T-helper 17 cell (primary cell): ENCODE measurements around the gene AFF1. TPM values are rescaled to one million over a fixed set of nuclear protein-coding genes. Genes with fewer than 3 reads are reported as not detected.

Experiments
- ATAC-seq: fragments of 150-1000 bp; cut with Tn5 transposase; 2 replicates; pipeline ENCODE4 v1.10.0; 2021; ENCODE audit warnings: mild to moderate bottlenecking, moderate library complexity
- DNase-seq, 3 donors: peaks; one replicate each; pipeline versions ENCODE4 v3.0.0 to v3.0.0-alpha.2; 2020 to 2021
- H3K9me3 ChIP-seq: one replicate; pipeline ENCODE4 v1.7.0; 2013; ENCODE audit warnings: low read length, mild to moderate bottlenecking; ENCODE audit not compliant: control insufficient read depth, poor library complexity, severe bottlenecking
- H3K27ac Mint-ChIP-seq: one replicate; pipeline ENCODE4 v1.8.0; 2022; ENCODE audit warnings: mild to moderate bottlenecking, moderate library complexity, mixed read lengths
- H3K27me3 Mint-ChIP-seq: one replicate; pipeline ENCODE4 v1.8.0; 2022; ENCODE audit warnings: mixed read lengths
- H3K36me3 Mint-ChIP-seq: one replicate; pipeline ENCODE4 v1.8.0; 2022; ENCODE audit warnings: low read depth, mixed read lengths
- H3K4me1 Mint-ChIP-seq: one replicate; pipeline ENCODE4 v1.8.0; 2022; ENCODE audit warnings: mild to moderate bottlenecking, mixed read lengths
- H3K4me3 Mint-ChIP-seq: one replicate; pipeline ENCODE4 v1.8.0; 2022; ENCODE audit warnings: mild to moderate bottlenecking, moderate library complexity, mixed read lengths
- total RNA-seq, 4 donors: library from RNA in 2 of 4; stranded (reverse) in 2 of 4; gene quantifications; one replicate each; pipeline ENCODE4 v1.2.3 and lab custom pipeline; 2022 to 2026

AFF1 gene, protein sequence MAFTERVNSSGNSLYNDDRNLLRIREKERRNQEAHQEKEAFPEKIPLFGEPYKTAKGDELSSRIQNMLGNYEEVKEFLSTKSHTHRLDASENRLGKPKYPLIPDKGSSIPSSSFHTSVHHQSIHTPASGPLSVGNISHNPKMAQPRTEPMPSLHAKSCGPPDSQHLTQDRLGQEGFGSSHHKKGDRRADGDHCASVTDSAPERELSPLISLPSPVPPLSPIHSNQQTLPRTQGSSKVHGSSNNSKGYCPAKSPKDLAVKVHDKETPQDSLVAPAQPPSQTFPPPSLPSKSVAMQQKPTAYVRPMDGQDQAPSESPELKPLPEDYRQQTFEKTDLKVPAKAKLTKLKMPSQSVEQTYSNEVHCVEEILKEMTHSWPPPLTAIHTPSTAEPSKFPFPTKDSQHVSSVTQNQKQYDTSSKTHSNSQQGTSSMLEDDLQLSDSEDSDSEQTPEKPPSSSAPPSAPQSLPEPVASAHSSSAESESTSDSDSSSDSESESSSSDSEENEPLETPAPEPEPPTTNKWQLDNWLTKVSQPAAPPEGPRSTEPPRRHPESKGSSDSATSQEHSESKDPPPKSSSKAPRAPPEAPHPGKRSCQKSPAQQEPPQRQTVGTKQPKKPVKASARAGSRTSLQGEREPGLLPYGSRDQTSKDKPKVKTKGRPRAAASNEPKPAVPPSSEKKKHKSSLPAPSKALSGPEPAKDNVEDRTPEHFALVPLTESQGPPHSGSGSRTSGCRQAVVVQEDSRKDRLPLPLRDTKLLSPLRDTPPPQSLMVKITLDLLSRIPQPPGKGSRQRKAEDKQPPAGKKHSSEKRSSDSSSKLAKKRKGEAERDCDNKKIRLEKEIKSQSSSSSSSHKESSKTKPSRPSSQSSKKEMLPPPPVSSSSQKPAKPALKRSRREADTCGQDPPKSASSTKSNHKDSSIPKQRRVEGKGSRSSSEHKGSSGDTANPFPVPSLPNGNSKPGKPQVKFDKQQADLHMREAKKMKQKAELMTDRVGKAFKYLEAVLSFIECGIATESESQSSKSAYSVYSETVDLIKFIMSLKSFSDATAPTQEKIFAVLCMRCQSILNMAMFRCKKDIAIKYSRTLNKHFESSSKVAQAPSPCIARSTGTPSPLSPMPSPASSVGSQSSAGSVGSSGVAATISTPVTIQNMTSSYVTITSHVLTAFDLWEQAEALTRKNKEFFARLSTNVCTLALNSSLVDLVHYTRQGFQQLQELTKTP
- 100 to 1,000 TPM; 105 to 121 TPM for total RNA-seq
- total RNA-seq (lab: John Stamatoyannopoulos, UW) = 122 to 159 reads per million in 2 donors

DNA sequence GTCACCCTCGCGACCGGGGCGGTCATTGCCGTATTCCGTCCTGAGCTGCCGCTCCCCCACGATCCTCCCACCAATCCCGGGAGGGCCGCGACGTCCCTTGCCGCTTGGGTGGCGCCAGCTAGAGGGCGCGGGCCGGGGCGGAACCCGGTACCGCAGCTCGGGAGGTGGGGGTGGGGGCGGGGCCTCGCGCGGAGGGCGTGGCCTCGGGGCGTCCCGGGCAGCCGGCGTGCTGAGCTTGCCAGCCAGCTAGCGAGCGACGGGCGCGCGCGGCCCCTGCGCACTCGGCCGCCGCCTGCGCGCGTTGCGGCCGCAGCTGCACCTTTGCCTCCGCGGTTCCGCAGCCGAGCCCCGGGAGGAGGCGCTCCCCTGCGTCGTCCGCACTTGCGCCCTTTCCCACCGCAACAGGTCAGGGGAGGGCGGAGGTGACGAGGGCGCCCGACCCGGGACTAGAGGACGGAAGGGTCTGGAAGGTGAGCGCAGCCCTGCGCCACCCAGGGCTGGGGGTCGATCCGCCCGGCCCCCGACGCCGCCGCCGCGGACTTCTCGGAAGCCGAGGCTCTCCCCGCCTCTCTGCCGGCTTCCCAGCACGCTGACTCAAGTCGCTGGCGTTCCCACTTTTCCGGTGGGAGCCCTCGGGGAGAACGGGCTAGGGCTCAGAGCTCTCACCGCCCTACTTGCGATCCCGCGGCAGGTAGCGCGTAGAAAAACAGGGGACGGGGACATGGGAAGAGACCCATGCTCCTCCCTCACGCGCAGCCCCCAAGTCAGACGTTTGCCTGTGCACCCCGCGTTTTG is at the start of gene AFF1:
AFF1 (plus strand) TSS at position 241 of the 795 bp plus-strand sequence. CDS start 13,523 bp downstream, outside the sequence.
- no peaks in the 10 kb centered on the region for H3K9me3 ChIP-seq
- ATAC-seq (peak; percentile 77), DNase-seq (peak; percentile 77 to 89 (median 87))
- peak within 1 kb of the TSS; percentile 99 for H3K27ac Mint-ChIP-seq
- H3K36me3 Mint-ChIP-seq = peaks cover 8% of the 10 kb centered on the region
- peaks cover 36% of the 10 kb centered on the region for H3K4me1 Mint-ChIP-seq
- H3K27me3 Mint-ChIP-seq = no peaks in the 10 kb centered on the region
- peak within 1 kb of the TSS; percentile 97 for H3K4me3 Mint-ChIP-seq

GRCh38 chr4:86890790-86891189 is 44.0 kb upstream of the AFF1 start:
- DNase-seq = no peak
- Mint-ChIP-seq H3K27ac (no peak overlapping the region), H3K4me1 (peaks cover 4% of the 10 kb centered on the region), H3K27me3 (peaks cover 6% of the 10 kb centered on the region), H3K4me3 (peak overlapping the region; percentile 39), H3K36me3 (peaks cover 6% of the 10 kb centered on the region)
- no peak for ATAC-seq
- H3K9me3 ChIP-seq = no peaks in the 10 kb centered on the region

DNA sequence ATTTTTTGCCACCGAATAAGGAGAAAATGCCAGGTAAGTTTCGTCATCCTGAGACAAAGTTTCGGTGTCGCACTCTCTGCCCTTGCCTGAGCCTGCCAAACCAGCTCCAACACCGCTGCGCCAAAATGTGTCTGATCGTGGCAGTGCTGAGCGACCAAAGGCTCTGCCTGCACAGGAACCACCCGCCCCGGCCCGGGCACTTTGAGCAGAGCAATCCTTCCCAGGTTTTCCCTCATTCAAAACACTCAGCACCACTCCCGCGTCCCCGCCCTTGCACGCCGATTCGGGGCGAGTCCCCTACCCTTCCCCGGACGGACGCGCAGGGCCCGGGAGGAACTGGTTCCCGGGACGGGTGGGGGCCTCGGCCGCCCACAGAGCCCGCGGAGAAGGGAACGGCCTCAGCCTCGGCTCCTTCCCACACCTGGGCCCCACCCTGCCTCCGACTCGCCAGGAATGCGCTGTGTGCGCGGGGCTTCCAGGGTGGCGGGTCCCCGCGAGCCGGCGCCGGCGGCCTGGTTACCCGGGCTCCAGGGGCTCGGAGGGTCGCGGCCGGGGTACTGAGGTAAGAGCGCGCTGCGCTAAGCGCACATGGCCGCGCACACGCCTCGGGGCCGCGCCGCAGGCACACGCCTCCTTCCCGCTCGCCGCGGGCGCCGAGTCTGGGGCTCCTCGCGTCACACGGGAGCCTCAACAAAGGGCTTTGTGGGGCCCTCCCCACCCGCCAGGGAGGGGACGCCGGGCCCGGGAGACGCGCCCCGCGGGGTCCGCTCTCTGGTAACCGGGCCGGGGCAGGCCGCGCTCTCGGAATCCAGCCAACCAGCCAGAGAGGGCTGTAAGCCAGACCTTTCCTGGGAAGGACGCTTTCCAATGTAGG is 42.8 kb upstream of the AFF1 start, which contains the start of gene C4orf36:
C4orf36 (minus strand) TSS at position 661 of the 874 bp plus-strand sequence. CDS start 902 bp downstream, outside the sequence.
- Mint-ChIP-seq H3K27me3 (peaks cover 6% of the 10 kb centered on the region), H3K4me1 (peaks cover 4% of the 10 kb centered on the region), H3K27ac (no peak within 1 kb of the TSS), H3K36me3 (peaks cover 6% of the 10 kb centered on the region), H3K4me3 (peak within 1 kb of the TSS; percentile 86)
- peak; percentile 81 for ATAC-seq
- no peaks in the 10 kb centered on the region for H3K9me3 ChIP-seq
- DNase-seq = peak; percentile 12 to 18 (median 16)

GRCh38 chr4:86892636-86892960 is 42.2 kb upstream of the AFF1 start:
- H3K9me3 ChIP-seq = no peaks in the 10 kb centered on the region
- peaks cover 6% of the 10 kb centered on the region for H3K27me3 Mint-ChIP-seq
- H3K4me3 Mint-ChIP-seq = peak overlapping the region; percentile 86
- DNase-seq = no peak
- H3K36me3 Mint-ChIP-seq = peaks cover 6% of the 10 kb centered on the region
- no peak overlapping the region for H3K27ac Mint-ChIP-seq
- ATAC-seq = peak; percentile 39
- H3K4me1 Mint-ChIP-seq = peaks cover 4% of the 10 kb centered on the region

- Mint-ChIP-seq H3K27me3 (peaks cover 6% of the 10 kb centered on the region), H3K4me1 (peaks cover 4% of the 10 kb centered on the region), H3K27ac (no peak overlapping the region), H3K4me3 (peak overlapping the region; percentile 86), H3K36me3 (peaks cover 4% of the 10 kb centered on the region)
- ATAC-seq (no peak), DNase-seq (no peak)
- no peaks in the 10 kb centered on the region for H3K9me3 ChIP-seq
Observed at GRCh38 chr4:86893136-86893535, 41.7 kb upstream of the AFF1 start.

GRCh38 chr4:86894455-86894854 is 40.4 kb upstream of the AFF1 start:
- peaks cover 6% of the 10 kb centered on the region for H3K27me3 Mint-ChIP-seq
- H3K9me3 ChIP-seq = no peaks in the 10 kb centered on the region
- peaks cover 4% of the 10 kb centered on the region for H3K4me1 Mint-ChIP-seq
- H3K4me3 Mint-ChIP-seq = no peak overlapping the region
- ATAC-seq (no peak), DNase-seq (no peak)
- no peak overlapping the region for H3K27ac Mint-ChIP-seq
- peaks cover 2% of the 10 kb centered on the region for H3K36me3 Mint-ChIP-seq

DNA sequence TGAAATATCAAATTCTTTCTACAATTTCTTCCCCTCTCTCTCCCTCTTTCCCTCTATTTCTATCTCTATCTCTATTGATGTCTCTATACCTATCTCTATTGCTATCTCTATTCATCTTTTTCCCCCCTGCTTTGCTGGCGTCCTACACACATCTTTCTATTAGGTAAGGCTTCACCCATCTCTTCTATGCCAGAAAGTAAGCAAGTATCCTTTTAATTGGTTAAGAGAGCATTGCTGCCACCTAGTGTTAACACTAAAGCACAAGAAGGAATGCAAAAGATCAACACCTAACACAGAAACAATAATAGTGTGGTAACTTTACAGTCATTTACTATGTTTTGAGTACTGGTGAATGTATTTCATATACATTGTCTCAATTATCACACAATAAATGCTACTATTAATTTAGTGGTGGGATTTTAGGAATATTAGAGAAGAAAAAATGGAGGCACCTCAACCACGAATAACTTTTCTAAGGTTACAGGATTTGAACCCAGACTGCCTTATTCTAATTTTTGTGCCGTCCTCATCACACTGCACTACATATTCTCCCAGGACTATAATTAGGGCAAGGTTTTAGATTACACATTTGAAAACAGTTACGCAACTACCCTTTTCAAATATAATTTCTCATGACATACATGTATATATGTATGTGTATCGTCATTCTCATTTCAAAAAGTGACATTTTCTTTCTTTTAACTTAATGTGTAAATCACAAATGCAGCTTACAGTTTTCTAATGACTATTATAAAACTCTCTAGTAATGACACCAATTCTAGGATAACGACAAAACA is 38.9 kb upstream of the AFF1 start:
- H3K9me3 ChIP-seq = no peaks in the 10 kb centered on the region
- peak; percentile 62 for ATAC-seq
- peaks cover 4% of the 10 kb centered on the region for H3K4me1 Mint-ChIP-seq
- H3K36me3 Mint-ChIP-seq = no peaks in the 10 kb centered on the region
- no peak overlapping the region for H3K27ac Mint-ChIP-seq
- no peak for DNase-seq
- H3K4me3 Mint-ChIP-seq = no peak overlapping the region
- H3K27me3 Mint-ChIP-seq = peaks cover 2% of the 10 kb centered on the region

GRCh38 chr4:86896596-86896995 is 38.2 kb upstream of the AFF1 start:
- peaks cover 4% of the 10 kb centered on the region for H3K4me1 Mint-ChIP-seq

GRCh38 chr4:86898562-86898961 is 36.2 kb upstream of the AFF1 start:
- no peak overlapping the region for H3K4me3 Mint-ChIP-seq
- no peak overlapping the region for H3K27ac Mint-ChIP-seq

More at GRCh38 chr4:86896596-86896995, 38.2 kb upstream of the AFF1 start:
- ATAC-seq (no peak), DNase-seq (no peak)
- H3K27me3 Mint-ChIP-seq = no peaks in the 10 kb centered on the region
- H3K9me3 ChIP-seq = no peaks in the 10 kb centered on the region
- peaks cover under 1% of the 10 kb centered on the region for H3K36me3 Mint-ChIP-seq
- H3K27ac Mint-ChIP-seq = no peak overlapping the region
- no peak overlapping the region for H3K4me3 Mint-ChIP-seq

GRCh38 chr4:86901864-86902263 is 32.9 kb upstream of the AFF1 start:
- Mint-ChIP-seq H3K4me3 (no peak overlapping the region), H3K36me3 (peaks cover 4% of the 10 kb centered on the region), H3K27ac (no peak overlapping the region), H3K4me1 (peaks cover 2% of the 10 kb centered on the region), H3K27me3 (no peaks in the 10 kb centered on the region)
- DNase-seq = no peak
- no peaks in the 10 kb centered on the region for H3K9me3 ChIP-seq
- ATAC-seq = no peak

More at GRCh38 chr4:86898562-86898961, 36.2 kb upstream of the AFF1 start:
- ATAC-seq = no peak
- Mint-ChIP-seq H3K27me3 (no peaks in the 10 kb centered on the region), H3K36me3 (peaks cover 4% of the 10 kb centered on the region), H3K4me1 (no peaks in the 10 kb centered on the region)
- no peak for DNase-seq
- H3K9me3 ChIP-seq = no peaks in the 10 kb centered on the region

GRCh38 chr4:86908251-86908657 is 26.6 kb upstream of the AFF1 start:
- Mint-ChIP-seq H3K27ac (peak overlapping the region; percentile 62), H3K36me3 (no peaks in the 10 kb centered on the region), H3K4me3 (peak overlapping the region; percentile 71), H3K27me3 (no peaks in the 10 kb centered on the region), H3K4me1 (peaks cover 14% of the 10 kb centered on the region)
- DNase-seq (no peak), ATAC-seq (no peak)
- no peaks in the 10 kb centered on the region for H3K9me3 ChIP-seq
